Prostate gland (tissue), 2 donors: Measurements from ENCODE around the gene ZFAND3.

Experiments
- POLR2A ChIP-seq: fragments of 450-650 bp; IDR thresholded peaks from one replicate; pipeline ENCODE4 v1.6.1; 2016; ENCODE audit warnings: antibody characterized with exemption, mild to moderate bottlenecking
- TF ChIP-seq, protein P1 (sequence below), 4 experiments: fragments of 200-600 bp in 2 of 4; fragments of 450-650 bp in 2 of 4; sonication (generic) in 2 of 4; IDR thresholded peaks; 1 replicate in 3 of 4; 2 replicates in 1 of 4; pipeline ENCODE4 v1.5.1; 2016 to 2019; ENCODE audit warnings: antibody characterized with exemption in 4 of 4, mild to moderate bottlenecking in 2 of 4, moderate library complexity in 2 of 4

DNA sequence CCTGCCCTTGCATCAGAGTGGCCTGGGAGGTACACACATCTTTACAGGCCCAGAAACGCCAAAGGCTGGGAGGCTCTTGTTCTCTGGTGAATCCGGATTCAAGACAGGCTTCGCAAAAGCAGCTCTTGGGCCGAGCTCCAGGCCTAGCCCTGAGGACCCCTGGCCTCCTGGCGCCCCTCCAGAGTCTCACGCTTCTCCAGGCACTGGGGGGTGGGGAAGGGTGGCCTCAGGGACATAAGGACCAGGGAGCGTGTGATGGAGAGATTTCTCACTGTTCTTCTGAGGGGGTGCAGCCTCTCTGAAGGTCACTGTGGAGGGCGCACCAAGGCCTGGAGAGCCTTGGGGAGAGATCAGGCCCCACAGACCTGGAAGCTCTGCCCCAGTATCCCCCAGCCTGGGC lies 349.2 kb downstream of the ZFAND3 start:
- TF ChIP-seq, protein P1, sequence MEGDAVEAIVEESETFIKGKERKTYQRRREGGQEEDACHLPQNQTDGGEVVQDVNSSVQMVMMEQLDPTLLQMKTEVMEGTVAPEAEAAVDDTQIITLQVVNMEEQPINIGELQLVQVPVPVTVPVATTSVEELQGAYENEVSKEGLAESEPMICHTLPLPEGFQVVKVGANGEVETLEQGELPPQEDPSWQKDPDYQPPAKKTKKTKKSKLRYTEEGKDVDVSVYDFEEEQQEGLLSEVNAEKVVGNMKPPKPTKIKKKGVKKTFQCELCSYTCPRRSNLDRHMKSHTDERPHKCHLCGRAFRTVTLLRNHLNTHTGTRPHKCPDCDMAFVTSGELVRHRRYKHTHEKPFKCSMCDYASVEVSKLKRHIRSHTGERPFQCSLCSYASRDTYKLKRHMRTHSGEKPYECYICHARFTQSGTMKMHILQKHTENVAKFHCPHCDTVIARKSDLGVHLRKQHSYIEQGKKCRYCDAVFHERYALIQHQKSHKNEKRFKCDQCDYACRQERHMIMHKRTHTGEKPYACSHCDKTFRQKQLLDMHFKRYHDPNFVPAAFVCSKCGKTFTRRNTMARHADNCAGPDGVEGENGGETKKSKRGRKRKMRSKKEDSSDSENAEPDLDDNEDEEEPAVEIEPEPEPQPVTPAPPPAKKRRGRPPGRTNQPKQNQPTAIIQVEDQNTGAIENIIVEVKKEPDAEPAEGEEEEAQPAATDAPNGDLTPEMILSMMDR (IDR thresholded peaks at IDR 0.05) = no peak
- no peak for TF ChIP-seq POLR2A
